Liver (tissue), 9 donors: ENCODE measurements around the gene HOXA3. TPM values are rescaled to one million over a fixed set of nuclear protein-coding genes. Genes with fewer than 3 reads are reported as not detected.

Experiments used
- DNase-seq: peaks from one replicate; pipeline ENCODE4 v3.0.0-alpha.2; 2017; ENCODE audit warnings: low spot score
- H3K27ac ChIP-seq, 2 donors: one replicate each; pipeline ENCODE4 v1.7.0; 2013; ENCODE audit warnings: inconsistent platforms in 2 of 2, low read length in 2 of 2, control low read depth in 1 of 2, low read depth in 1 of 2, mild to moderate bottlenecking in 1 of 2
- H3K27me3 ChIP-seq, 4 donors: one replicate each; pipeline versions ENCODE4 v1.6.1 to v1.7.0; 2013; ENCODE audit warnings: low read length in 3 of 4, inconsistent platforms in 1 of 4, mild to moderate bottlenecking in 1 of 4, moderate library complexity in 1 of 4; ENCODE audit not compliant: control insufficient read depth in 4 of 4, insufficient read depth in 4 of 4
- H3K36me3 ChIP-seq, 4 donors: one replicate each; pipeline versions ENCODE4 v1.6.1 to v1.7.0; 2013; ENCODE audit warnings: low read length in 3 of 4, mild to moderate bottlenecking in 3 of 4, low read depth in 1 of 4, moderate library complexity in 1 of 4; ENCODE audit not compliant: control insufficient read depth in 4 of 4, insufficient read depth in 3 of 4
- H3K4me1 ChIP-seq, 4 donors: one replicate each; pipeline versions ENCODE4 v1.6.1 to v1.7.0; 2013; ENCODE audit warnings: low read length in 3 of 4, mild to moderate bottlenecking in 3 of 4, moderate library complexity in 1 of 4; ENCODE audit not compliant: control insufficient read depth in 4 of 4, insufficient read depth in 4 of 4
- H3K4me3 ChIP-seq, 3 donors: one replicate each; pipeline versions ENCODE4 v1.6.1 to v1.7.0; 2013; ENCODE audit warnings: low read length in 3 of 3, control low read depth in 1 of 3, low read depth in 1 of 3, mild to moderate bottlenecking in 1 of 3
- H3K9ac ChIP-seq, 2 donors: one replicate each; pipeline ENCODE4 v1.7.0; 2013; ENCODE audit warnings: low read length in 2 of 2, mild to moderate bottlenecking in 2 of 2, moderate library complexity in 2 of 2, control low read depth in 1 of 2, low read depth in 1 of 2
- H3K9me3 ChIP-seq, 4 donors: one replicate each; pipeline versions ENCODE4 v1.6.1 to v1.7.0; 2013; ENCODE audit warnings: low read length in 3 of 4; ENCODE audit not compliant: control insufficient read depth in 4 of 4
- FOXA1 ChIP-seq: IDR thresholded peaks from 2 replicates; pipeline ENCODE4 v1.6.1; 2016; ENCODE audit warnings: antibody characterized with exemption
- FOXA2 ChIP-seq: IDR thresholded peaks from 2 replicates; pipeline ENCODE4 v1.6.1; 2016; ENCODE audit warnings: antibody characterized with exemption
- GABPA ChIP-seq, 2 donors: IDR thresholded peaks in 1 of 2; conservative IDR thresholded peaks in 1 of 2; 2 replicates each; pipeline ENCODE4 v1.6.1; 2016; ENCODE audit warnings: antibody characterized with exemption in 2 of 2, mild to moderate bottlenecking in 1 of 2, moderate library complexity in 1 of 2
- HNF4A ChIP-seq, 2 donors: conservative IDR thresholded peaks; 2 replicates each; pipeline ENCODE4 v1.6.1; 2016; ENCODE audit warnings: antibody characterized with exemption in 2 of 2, mild to moderate bottlenecking in 2 of 2
- HNF4G ChIP-seq: IDR thresholded peaks from 2 replicates; pipeline ENCODE4 v1.6.1; 2016; ENCODE audit warnings: antibody characterized with exemption
- NR2F2 ChIP-seq: IDR thresholded peaks from 2 replicates; pipeline ENCODE4 v1.6.1; 2016; ENCODE audit warnings: antibody characterized with exemption
- RAD21 ChIP-seq, 2 donors: IDR thresholded peaks; 2 replicates each; pipeline ENCODE4 v1.6.1; 2016; ENCODE audit warnings: antibody characterized with exemption in 2 of 2, mild to moderate bottlenecking in 2 of 2
- REST ChIP-seq: IDR thresholded peaks from 2 replicates; pipeline ENCODE4 v1.6.1; 2016; ENCODE audit warnings: antibody characterized with exemption, mild to moderate bottlenecking
- RXRA ChIP-seq, 2 donors: IDR thresholded peaks; 2 replicates each; pipeline ENCODE4 v1.6.1; 2017 to 2018; ENCODE audit warnings: antibody characterized with exemption in 2 of 2, mild to moderate bottlenecking in 1 of 2
- SP1 ChIP-seq: IDR thresholded peaks from 2 replicates; pipeline ENCODE4 v1.6.1; 2018; ENCODE audit warnings: antibody characterized with exemption, mild to moderate bottlenecking
- TAF1 ChIP-seq: conservative IDR thresholded peaks from 2 replicates; pipeline ENCODE4 v1.6.1; 2016; ENCODE audit warnings: antibody characterized with exemption, mild to moderate bottlenecking
- ZBTB33 ChIP-seq: IDR thresholded peaks from 2 replicates; pipeline ENCODE4 v1.6.1; 2016; ENCODE audit warnings: antibody characterized with exemption
- WGBS: extraction: QIAGEN DNeasy Blood & Tissue Kit; methylation state at CpG from one replicate; pipeline ENCODE4 v1.1.7; 2013; 5-methylcytosine and 5-hydroxymethylcytosine counted together
- polyA plus RNA-seq, 2 donors: library from polyadenylated mRNA; stranded (reverse) in 1 of 2; unstranded in 1 of 2; fragments of 200-250 nt in 1 of 2; fragments of >200 nt in 1 of 2; fragmentation: Nextera tagmentation in 1 of 2; extraction: Ambion mirVana in 1 of 2; gene quantifications; one replicate each; pipeline versions ENCODE4 v1.2.1 to v1.2.3, GENCODE V29; 2013 to 2015
- total RNA-seq, 2 donors: library from RNA; depleted of rRNA; stranded (reverse); fragments of >200 nt; gene quantifications; one replicate each; pipeline ENCODE4 v1.2.3, GENCODE V29; 2014
- TF ChIP-seq, protein P1 (sequence below): IDR thresholded peaks from 2 replicates; pipeline ENCODE4 v1.6.1; 2016; ENCODE audit warnings: antibody characterized with exemption
- donor health status: healthy.
- donor health status: healthy.
- donor health status: healthy.
- donor health status: healthy.
- donor health status: healthy.

Gene HOXA3
- total and polyA plus RNA-seq, 4 donors, result 0.11 to 0.28 (median 0.20) TPM

GRCh38 chr7:27134392-27134791, 18.0 kb downstream of the HOXA3 start:
- Histone ChIP-seq H3K9me3 (peaks cover 0 to 2% (median 0%) of the 10 kb centered on the region in 4 donors), H3K27me3 (peaks cover 2 to 20% (median 12%) of the 10 kb centered on the region in 4 donors), H3K36me3 (no peaks in the 10 kb centered on the region), H3K27ac (no peak overlapping the region), H3K4me3 (no peak overlapping the region), H3K9ac (no peak overlapping the region), H3K4me1 (peaks cover 0 to 10% (median 1%) of the 10 kb centered on the region in 4 donors)
- no peak for DNase-seq
- TF ChIP-seq SP1 (no peak), GABPA (IDR thresholded peaks at IDR 0.05 in 1 of 2, conservative IDR thresholded peaks at IDR 0.05 in 1 of 2) (no peak), TAF1 (no peak), RXRA (IDR thresholded peaks at IDR 0.05) (no peak), FOXA2 (no peak), ZBTB33 (no peak), HNF4G (no peak), NR2F2 (no peak)
- 20% methylated on average over 2 of the region's 2 CpGs for WGBS

DNA sequence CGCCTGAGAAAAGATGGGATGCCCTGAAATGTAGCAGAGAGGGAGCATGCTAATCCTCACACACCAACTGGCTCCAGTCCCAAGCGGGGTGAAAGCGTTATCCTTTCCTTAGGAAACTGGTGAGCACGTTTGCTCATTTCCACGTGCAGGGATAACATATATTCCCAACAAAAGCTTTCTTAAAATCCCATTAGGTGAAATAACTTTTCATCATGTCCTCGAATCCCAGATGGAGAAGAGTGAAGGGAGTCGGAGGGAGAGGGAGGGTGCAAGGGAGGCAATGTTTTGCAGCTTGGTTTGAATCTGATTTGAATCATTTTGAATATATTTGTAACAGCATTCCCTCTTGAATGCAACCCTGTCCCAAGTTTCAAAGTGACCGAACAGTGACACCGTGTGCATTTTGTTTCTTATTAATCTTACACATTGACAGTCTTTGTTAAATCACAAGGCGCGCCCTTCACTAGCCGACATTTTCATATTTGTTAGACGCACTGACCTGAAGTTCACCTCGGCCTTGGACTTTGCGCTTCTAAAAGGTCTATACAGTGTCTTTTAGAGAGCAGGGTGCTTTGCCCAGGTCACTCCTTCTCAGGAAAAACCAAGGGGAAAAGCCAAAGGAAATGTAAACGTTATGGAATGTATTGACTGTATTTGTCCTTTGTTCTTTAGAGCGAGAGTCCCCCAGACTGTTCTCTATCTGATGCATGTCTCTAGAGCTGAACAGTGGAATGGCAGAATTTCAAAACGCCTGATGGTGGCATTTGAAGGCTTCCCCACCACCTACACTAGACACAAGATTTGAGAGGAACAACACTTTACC, 18.8 kb downstream of the HOXA3 start:
- Histone ChIP-seq H3K9ac (no peak overlapping the region), H3K36me3 (no peaks in the 10 kb centered on the region), H3K27ac (no peak overlapping the region), H3K9me3 (peaks cover 0 to 2% (median 0%) of the 10 kb centered on the region in 4 donors), H3K4me3 (no peak overlapping the region), H3K27me3 (peaks cover 2 to 20% (median 12%) of the 10 kb centered on the region in 4 donors), H3K4me1 (peaks cover 0 to 9% (median 1%) of the 10 kb centered on the region in 4 donors)
- WGBS, result 24% methylated on average over 18 of the region's 18 CpGs
- DNase-seq, result no peak
- TF ChIP-seq HNF4A (conservative IDR thresholded peaks at IDR 0.05), result no peak

DNA sequence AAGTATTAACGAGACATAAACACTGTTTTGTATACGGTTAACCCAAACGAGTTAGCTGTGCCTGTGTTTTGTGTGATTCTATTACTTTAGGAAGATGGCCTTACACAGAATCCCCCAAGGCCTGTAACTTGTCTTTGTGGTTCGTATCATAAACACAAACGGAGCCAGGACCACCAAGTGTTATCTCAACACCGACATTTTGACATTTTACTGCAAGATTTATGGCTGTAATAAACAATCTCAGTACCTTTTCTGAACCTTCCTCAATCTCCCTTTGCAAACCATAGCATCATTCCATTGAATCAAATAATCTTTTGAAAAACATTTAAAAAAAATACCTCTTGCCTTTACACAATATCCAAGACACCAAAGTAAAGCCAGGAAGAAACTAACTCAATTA, 19.4 kb downstream of the HOXA3 start:
- Histone ChIP-seq H3K9ac (no peak overlapping the region), H3K4me3 (no peak overlapping the region), H3K27me3 (peaks cover 0 to 19% (median 9%) of the 10 kb centered on the region in 4 donors), H3K36me3 (no peaks in the 10 kb centered on the region), H3K4me1 (peaks cover 0 to 9% (median 1%) of the 10 kb centered on the region in 4 donors), H3K9me3 (peaks cover 0 to 2% (median 0%) of the 10 kb centered on the region in 4 donors), H3K27ac (no peak overlapping the region)
- TF ChIP-seq, protein P1, sequence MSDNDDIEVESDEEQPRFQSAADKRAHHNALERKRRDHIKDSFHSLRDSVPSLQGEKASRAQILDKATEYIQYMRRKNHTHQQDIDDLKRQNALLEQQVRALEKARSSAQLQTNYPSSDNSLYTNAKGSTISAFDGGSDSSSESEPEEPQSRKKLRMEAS, result no peak
- TF ChIP-seq FOXA1 (no peak), RAD21 (IDR thresholded peaks at IDR 0.05) (no peak), REST (no peak), SP1 (no peak)
- DNase-seq, result no peak
- 31% methylated on average over 6 of the region's 6 CpGs for WGBS
